ENCODE measurements around the gene CYP39A1. TPM values are rescaled to one million over a fixed set of nuclear protein-coding genes. Genes with fewer than 3 reads are reported as not detected.

Gene CYP39A1
- total and polyA plus RNA-seq, 2 of the 13 experiments (the other 11 are each of a cell fraction or from before 2014, with no cell fraction given), result 0.13 TPM; not detected in 1

DNA sequence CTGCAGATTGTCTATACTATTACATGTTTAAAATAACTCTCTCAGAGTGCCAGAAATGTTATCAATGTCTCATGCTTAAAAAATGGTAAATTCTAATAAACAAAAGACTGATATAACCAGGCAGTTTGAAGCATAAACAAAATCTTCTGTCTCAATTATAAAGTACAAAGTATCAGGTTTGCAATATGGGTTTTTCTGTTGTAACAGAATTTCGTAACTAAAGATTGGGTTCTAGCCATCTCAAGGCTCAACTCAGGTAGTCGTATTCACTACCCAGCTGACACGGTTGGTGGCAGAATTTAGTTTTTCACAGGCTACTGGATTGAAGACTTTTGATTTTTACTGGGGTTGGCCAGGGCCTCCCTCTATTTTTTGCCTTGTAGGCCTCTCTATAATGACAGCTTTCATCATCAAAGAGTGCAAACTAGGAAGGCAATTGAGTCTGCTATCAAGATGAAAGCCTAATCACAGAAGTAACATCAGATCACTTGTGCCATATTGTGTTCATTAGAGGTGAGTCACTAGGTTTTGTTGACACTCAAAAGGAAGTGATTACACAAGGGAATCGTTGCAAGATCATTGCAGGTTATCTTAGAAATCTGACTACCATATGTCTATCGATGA, 3.6 kb downstream of the CYP39A1 start (continued):
- TF ChIP-seq, protein P1, sequence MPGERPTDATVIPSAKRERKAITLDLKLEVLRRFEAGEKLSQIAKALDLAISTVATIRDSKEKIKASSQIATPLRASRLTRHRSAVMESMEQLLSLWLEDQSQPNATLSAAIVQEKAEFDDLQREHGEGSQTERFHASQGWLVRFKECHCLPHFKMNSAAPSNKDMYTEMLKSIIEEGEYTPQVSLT (CRISPR knock-in tag; IDR thresholded peaks at IDR 0.05; ENCODE audit: borderline replicate concordance, low read depth), result no peak
- TF ChIP-seq ZNF232 (CRISPR knock-in tag; IDR thresholded peaks at IDR 0.05; ENCODE audit: borderline replicate concordance), result no peak
- TF ChIP-seq PITX1 (CRISPR knock-in tag; IDR thresholded peaks at IDR 0.05), result no peak
- TF ChIP-seq ZNF256 (CRISPR knock-in tag; conservative IDR thresholded peaks at IDR 0.05), result no peak
- TF ChIP-seq, protein P2, sequence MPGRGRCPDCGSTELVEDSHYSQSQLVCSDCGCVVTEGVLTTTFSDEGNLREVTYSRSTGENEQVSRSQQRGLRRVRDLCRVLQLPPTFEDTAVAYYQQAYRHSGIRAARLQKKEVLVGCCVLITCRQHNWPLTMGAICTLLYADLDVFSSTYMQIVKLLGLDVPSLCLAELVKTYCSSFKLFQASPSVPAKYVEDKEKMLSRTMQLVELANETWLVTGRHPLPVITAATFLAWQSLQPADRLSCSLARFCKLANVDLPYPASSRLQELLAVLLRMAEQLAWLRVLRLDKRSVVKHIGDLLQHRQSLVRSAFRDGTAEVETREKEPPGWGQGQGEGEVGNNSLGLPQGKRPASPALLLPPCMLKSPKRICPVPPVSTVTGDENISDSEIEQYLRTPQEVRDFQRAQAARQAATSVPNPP (CRISPR knock-in tag; IDR thresholded peaks at IDR 0.05), result no peak
- TF ChIP-seq, protein P3, sequence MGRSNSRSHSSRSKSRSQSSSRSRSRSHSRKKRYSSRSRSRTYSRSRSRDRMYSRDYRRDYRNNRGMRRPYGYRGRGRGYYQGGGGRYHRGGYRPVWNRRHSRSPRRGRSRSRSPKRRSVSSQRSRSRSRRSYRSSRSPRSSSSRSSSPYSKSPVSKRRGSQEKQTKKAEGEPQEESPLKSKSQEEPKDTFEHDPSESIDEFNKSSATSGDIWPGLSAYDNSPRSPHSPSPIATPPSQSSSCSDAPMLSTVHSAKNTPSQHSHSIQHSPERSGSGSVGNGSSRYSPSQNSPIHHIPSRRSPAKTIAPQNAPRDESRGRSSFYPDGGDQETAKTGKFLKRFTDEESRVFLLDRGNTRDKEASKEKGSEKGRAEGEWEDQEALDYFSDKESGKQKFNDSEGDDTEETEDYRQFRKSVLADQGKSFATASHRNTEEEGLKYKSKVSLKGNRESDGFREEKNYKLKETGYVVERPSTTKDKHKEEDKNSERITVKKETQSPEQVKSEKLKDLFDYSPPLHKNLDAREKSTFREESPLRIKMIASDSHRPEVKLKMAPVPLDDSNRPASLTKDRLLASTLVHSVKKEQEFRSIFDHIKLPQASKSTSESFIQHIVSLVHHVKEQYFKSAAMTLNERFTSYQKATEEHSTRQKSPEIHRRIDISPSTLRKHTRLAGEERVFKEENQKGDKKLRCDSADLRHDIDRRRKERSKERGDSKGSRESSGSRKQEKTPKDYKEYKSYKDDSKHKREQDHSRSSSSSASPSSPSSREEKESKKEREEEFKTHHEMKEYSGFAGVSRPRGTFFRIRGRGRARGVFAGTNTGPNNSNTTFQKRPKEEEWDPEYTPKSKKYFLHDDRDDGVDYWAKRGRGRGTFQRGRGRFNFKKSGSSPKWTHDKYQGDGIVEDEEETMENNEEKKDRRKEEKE (IDR thresholded peaks at IDR 0.05), result no peak
- TF ChIP-seq, protein P4, sequence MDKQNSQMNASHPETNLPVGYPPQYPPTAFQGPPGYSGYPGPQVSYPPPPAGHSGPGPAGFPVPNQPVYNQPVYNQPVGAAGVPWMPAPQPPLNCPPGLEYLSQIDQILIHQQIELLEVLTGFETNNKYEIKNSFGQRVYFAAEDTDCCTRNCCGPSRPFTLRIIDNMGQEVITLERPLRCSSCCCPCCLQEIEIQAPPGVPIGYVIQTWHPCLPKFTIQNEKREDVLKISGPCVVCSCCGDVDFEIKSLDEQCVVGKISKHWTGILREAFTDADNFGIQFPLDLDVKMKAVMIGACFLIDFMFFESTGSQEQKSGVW (CRISPR knock-in tag; IDR thresholded peaks at IDR 0.05; ENCODE audit: borderline replicate concordance), result no peak
- no peak for TF ChIP-seq ZNF816 (CRISPR knock-in tag; IDR thresholded peaks at IDR 0.05; ENCODE audit: borderline replicate concordance)
- TF ChIP-seq ZNF850 (CRISPR knock-in tag; conservative IDR thresholded peaks at IDR 0.05), result no peak
- TF ChIP-seq, protein P5, sequence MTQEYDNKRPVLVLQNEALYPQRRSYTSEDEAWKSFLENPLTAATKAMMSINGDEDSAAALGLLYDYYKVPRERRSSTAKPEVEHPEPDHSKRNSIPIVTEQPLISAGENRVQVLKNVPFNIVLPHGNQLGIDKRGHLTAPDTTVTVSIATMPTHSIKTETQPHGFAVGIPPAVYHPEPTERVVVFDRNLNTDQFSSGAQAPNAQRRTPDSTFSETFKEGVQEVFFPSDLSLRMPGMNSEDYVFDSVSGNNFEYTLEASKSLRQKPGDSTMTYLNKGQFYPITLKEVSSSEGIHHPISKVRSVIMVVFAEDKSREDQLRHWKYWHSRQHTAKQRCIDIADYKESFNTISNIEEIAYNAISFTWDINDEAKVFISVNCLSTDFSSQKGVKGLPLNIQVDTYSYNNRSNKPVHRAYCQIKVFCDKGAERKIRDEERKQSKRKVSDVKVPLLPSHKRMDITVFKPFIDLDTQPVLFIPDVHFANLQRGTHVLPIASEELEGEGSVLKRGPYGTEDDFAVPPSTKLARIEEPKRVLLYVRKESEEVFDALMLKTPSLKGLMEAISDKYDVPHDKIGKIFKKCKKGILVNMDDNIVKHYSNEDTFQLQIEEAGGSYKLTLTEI (CRISPR knock-in tag; conservative IDR thresholded peaks at IDR 0.05), result no peak
- no peak for TF ChIP-seq ZNF879 (CRISPR knock-in tag; IDR thresholded peaks at IDR 0.05)
- no peak for TF ChIP-seq BRCA1 (CRISPR knock-in tag; IDR thresholded peaks at IDR 0.05)
- TF ChIP-seq, protein P6, sequence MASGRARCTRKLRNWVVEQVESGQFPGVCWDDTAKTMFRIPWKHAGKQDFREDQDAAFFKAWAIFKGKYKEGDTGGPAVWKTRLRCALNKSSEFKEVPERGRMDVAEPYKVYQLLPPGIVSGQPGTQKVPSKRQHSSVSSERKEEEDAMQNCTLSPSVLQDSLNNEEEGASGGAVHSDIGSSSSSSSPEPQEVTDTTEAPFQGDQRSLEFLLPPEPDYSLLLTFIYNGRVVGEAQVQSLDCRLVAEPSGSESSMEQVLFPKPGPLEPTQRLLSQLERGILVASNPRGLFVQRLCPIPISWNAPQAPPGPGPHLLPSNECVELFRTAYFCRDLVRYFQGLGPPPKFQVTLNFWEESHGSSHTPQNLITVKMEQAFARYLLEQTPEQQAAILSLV (CRISPR knock-in tag; IDR thresholded peaks at IDR 0.05; ENCODE audit: borderline replicate concordance), result no peak
- no peak for TF ChIP-seq ZNF891 (CRISPR knock-in tag; IDR thresholded peaks at IDR 0.05)
- TF ChIP-seq, protein P7, sequence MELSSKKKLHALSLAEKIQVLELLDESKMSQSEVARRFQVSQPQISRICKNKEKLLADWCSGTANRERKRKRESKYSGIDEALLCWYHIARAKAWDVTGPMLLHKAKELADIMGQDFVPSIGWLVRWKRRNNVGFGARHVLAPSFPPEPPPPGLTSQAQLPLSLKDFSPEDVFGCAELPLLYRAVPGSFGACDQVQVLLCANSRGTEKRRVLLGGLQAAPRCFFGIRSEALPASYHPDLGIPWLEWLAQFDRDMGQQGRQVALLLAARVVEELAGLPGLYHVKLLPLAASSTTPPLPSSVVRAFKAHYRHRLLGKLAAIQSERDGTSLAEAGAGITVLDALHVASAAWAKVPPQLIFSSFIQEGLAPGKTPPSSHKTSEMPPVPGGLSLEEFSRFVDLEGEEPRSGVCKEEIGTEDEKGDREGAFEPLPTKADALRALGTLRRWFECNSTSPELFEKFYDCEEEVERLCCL (CRISPR knock-in tag; IDR thresholded peaks at IDR 0.05; ENCODE audit: borderline replicate concordance), result no peak
- TF ChIP-seq ZNF343 (CRISPR knock-in tag; IDR thresholded peaks at IDR 0.05), result no peak
- no peak for TF ChIP-seq NFYB (CRISPR knock-in tag; IDR thresholded peaks at IDR 0.05)

Data from HepG2 (cell line).